Testis (tissue), 3 donors: ENCODE results near the gene SLC22A23. TPM values are rescaled to one million over a fixed set of nuclear protein-coding genes. Genes with fewer than 3 reads are reported as not detected.

Experiments used
- DNase-seq: peaks from one replicate; pipeline ENCODE4 v3.0.0-alpha.2; 2019
- H3K27ac ChIP-seq, 2 donors: fragments of 200-600 bp; sonication (generic); one replicate each; pipeline ENCODE4 v1.5.1; 2019
- H3K27me3 ChIP-seq: fragments of 200-600 bp; sonication (generic); one replicate; pipeline ENCODE4 v1.5.1; 2019
- H3K36me3 ChIP-seq: fragments of 200-600 bp; sonication (generic); one replicate; pipeline ENCODE4 v1.5.1; 2017; ENCODE audit warnings: low read depth; ENCODE audit errors: missing control alignments
- H3K4me1 ChIP-seq: fragments of 200-600 bp; sonication (generic); one replicate; pipeline ENCODE4 v1.5.1; 2019
- H3K4me3 ChIP-seq, 2 donors: fragments of 200-600 bp; sonication (generic); one replicate each; pipeline ENCODE4 v1.5.1; 2017 to 2019
- H3K9me3 ChIP-seq: fragments of 200-600 bp; sonication (generic); one replicate; pipeline ENCODE4 v1.5.1; 2017
- CTCF ChIP-seq, 3 experiments: fragments of 450-650 bp in 2 of 3; fragments of 200-600 bp in 1 of 3; sonication (generic) in 1 of 3; IDR thresholded peaks; one replicate each; pipeline ENCODE4 v1.5.1; 2016 to 2019; ENCODE audit warnings: antibody characterized with exemption in 3 of 3, mild to moderate bottlenecking in 2 of 3, moderate library complexity in 1 of 3
- POLR2A ChIP-seq: fragments of 450-650 bp; IDR thresholded peaks from one replicate; pipeline ENCODE4 v1.6.1; 2017; ENCODE audit warnings: antibody characterized with exemption, mild to moderate bottlenecking, moderate library complexity
- WGBS, 2 donors: methylation state at CpG; one replicate each; pipeline ENCODE4 v1.1.5; 2018; 5-methylcytosine and 5-hydroxymethylcytosine counted together
- intact Hi-C: fragments of 100-400 bp; cut with DNase I; formaldehyde crosslinking; loops from one replicate; pipeline ENCODE4 v1.15.1; 2023; ENCODE audit warnings: low total_unique reads
- polyA plus RNA-seq: library from polyadenylated mRNA; stranded (reverse); fragments of 350-450 nt; fragmentation: Illumina TruSeq; extraction: RNeasy Lipid Tissue Mini Kit (QIAGEN cat#74804); gene quantifications from one replicate; pipeline ENCODE4 v1.2.3, GENCODE V29; 2014; ENCODE audit warnings: low read depth, low replicate concordance; ENCODE audit not compliant: insufficient read depth
- total RNA-seq, 2 donors: library from RNA; depleted of rRNA; stranded (reverse); fragments of >200 nt; gene quantifications; one replicate each; pipeline ENCODE4 v1.2.3, GENCODE V29; 2016

SLC22A23 gene
- total and polyA plus RNA-seq, 3 donors from 2014 or later, result 9.0 to 20.9 (median 14.9) TPM

- H3K4me1 ChIP-seq, result no peaks in the 10 kb centered on the region
- DNase-seq, result peak; percentile 38
- intact Hi-C loops, result no loop called here
- H3K36me3 ChIP-seq, result no peaks in the 10 kb centered on the region
- no peaks in the 10 kb centered on the region for H3K9me3 ChIP-seq
- no peak for TF ChIP-seq POLR2A
- no peak for TF ChIP-seq CTCF (IDR thresholded peaks at IDR 0.05)
- H3K27me3 ChIP-seq, result no peaks in the 10 kb centered on the region
- H3K27ac ChIP-seq, result no peak overlapping the region
- 31 to 52% methylated on average over 8 of the region's 8 CpGs for WGBS, 2 donors
- no peak overlapping the region for H3K4me3 ChIP-seq
Observed at GRCh38 chr6:3334555-3334954, 122.3 kb downstream of the SLC22A23 start.

GRCh38 chr6:3333263-3333662, 123.6 kb downstream of the SLC22A23 start:
- Histone ChIP-seq H3K4me3 (no peak overlapping the region), H3K9me3 (no peaks in the 10 kb centered on the region), H3K27ac (no peak overlapping the region), H3K27me3 (no peaks in the 10 kb centered on the region), H3K36me3 (no peaks in the 10 kb centered on the region), H3K4me1 (no peaks in the 10 kb centered on the region)
- WGBS, 2 donors, result 88 to 90% methylated on average over 6 of the region's 6 CpGs
- TF ChIP-seq POLR2A (no peak), CTCF (IDR thresholded peaks at IDR 0.05) (no peak)
- DNase-seq, result no peak
- intact Hi-C loops, result no loop called here

- TF ChIP-seq POLR2A, result no peak
- TF ChIP-seq CTCF (IDR thresholded peaks at IDR 0.05), result no peak
- DNase-seq, result no peak
- H3K9me3 ChIP-seq, result no peaks in the 10 kb centered on the region
- 91 to 98% methylated on average over 7 of the region's 7 CpGs for WGBS, 2 donors
- H3K36me3 ChIP-seq, result no peaks in the 10 kb centered on the region
- no peaks in the 10 kb centered on the region for H3K4me1 ChIP-seq
- intact Hi-C loops, result no loop called here
- H3K27me3 ChIP-seq, result no peaks in the 10 kb centered on the region
- no peak overlapping the region for H3K27ac ChIP-seq
- no peak overlapping the region for H3K4me3 ChIP-seq
Observed at GRCh38 chr6:3331971-3332370, 124.9 kb downstream of the SLC22A23 start.

GRCh38 chr6:3331494-3331893, 125.4 kb downstream of the SLC22A23 start:
- TF ChIP-seq POLR2A, result no peak
- TF ChIP-seq CTCF (IDR thresholded peaks at IDR 0.05), result no peak
- intact Hi-C loops, result no loop called here
- no peaks in the 10 kb centered on the region for H3K9me3 ChIP-seq
- H3K4me3 ChIP-seq, result no peak overlapping the region
- H3K27ac ChIP-seq, result no peak overlapping the region
- H3K4me1 ChIP-seq, result no peaks in the 10 kb centered on the region
- WGBS, 2 donors, result 51 to 77% methylated on average over 2 of the region's 2 CpGs
- DNase-seq, result no peak
- no peaks in the 10 kb centered on the region for H3K36me3 ChIP-seq
- no peaks in the 10 kb centered on the region for H3K27me3 ChIP-seq

- Histone ChIP-seq H3K27ac (no peak overlapping the region), H3K27me3 (no peaks in the 10 kb centered on the region), H3K9me3 (no peaks in the 10 kb centered on the region), H3K36me3 (no peaks in the 10 kb centered on the region), H3K4me3 (no peak overlapping the region), H3K4me1 (no peaks in the 10 kb centered on the region)
- WGBS, 2 donors, result 94% methylated on average over 6 of the region's 6 CpGs
- TF ChIP-seq POLR2A (no peak), CTCF (IDR thresholded peaks at IDR 0.05) (no peak)
- intact Hi-C loops, result no loop called here
- no peak for DNase-seq
Observed at GRCh38 chr6:3330199-3330598, 126.7 kb downstream of the SLC22A23 start.
